Kidney (tissue), 14 donors: ENCODE data around the gene PPP1R12B. TPM values are rescaled to one million over a fixed set of nuclear protein-coding genes. Genes with fewer than 3 reads are reported as not detected.
A peak's percentile ranks its signal among the peaks of the same experiment; 100 is the strongest.
"Not testable (repeated sequence)": the region's sequence is repeated elsewhere in the genome, so short reads cannot be mapped to it uniquely, and the experiment has no call there.

Experiments
- DNase-seq, 5 donors: peaks; one replicate each; pipeline ENCODE4 v3.0.0-alpha.2; 2013 to 2020
- FAIRE-seq: peaks from 2 replicates; lab custom pipeline; 2012; peaks lifted over from hg19 to GRCh38; lab: Jason Lieb, UNC
- H3K27ac ChIP-seq, 2 donors: one replicate each; pipeline ENCODE4 v1.7.0; 2013; ENCODE audit warnings: low read depth in 2 of 2, low read length in 2 of 2, inconsistent platforms in 1 of 2
- H3K27me3 ChIP-seq: one replicate; pipeline ENCODE4 v1.7.1; 2013; ENCODE audit warnings: low read length, inconsistent platforms; ENCODE audit not compliant: control insufficient read depth, insufficient read depth
- H3K36me3 ChIP-seq, 3 donors: one replicate each; pipeline versions ENCODE4 v1.7.0 to v1.7.1; 2013; ENCODE audit warnings: low read length in 3 of 3, control low read depth in 1 of 3, inconsistent platforms in 1 of 3; ENCODE audit not compliant: insufficient read depth in 3 of 3, control insufficient read depth in 2 of 3
- H3K4me1 ChIP-seq, 3 donors: one replicate each; pipeline versions ENCODE4 v1.7.0 to v1.7.1; 2013; ENCODE audit warnings: low read length in 3 of 3, inconsistent platforms in 1 of 3, low read depth in 1 of 3; ENCODE audit not compliant: control insufficient read depth in 2 of 3, insufficient read depth in 2 of 3
- H3K4me3 ChIP-seq, 3 donors: one replicate each; pipeline versions ENCODE4 v1.7.0 to v1.8.1; 2013; ENCODE audit warnings: low read length in 3 of 3, control low read depth in 1 of 3, inconsistent platforms in 1 of 3
- H3K9ac ChIP-seq, 3 donors: one replicate each; pipeline versions ENCODE4 v1.7.0 to v1.7.1; 2013; ENCODE audit warnings: low read length in 3 of 3, control low read depth in 1 of 3, inconsistent platforms in 1 of 3
- H3K9me3 ChIP-seq, 3 donors: one replicate each; pipeline versions ENCODE4 v1.7.0 to v1.7.1; 2013; ENCODE audit warnings: low read length in 3 of 3, control low read depth in 1 of 3, inconsistent platforms in 1 of 3; ENCODE audit not compliant: control insufficient read depth in 2 of 3, insufficient read depth in 1 of 3
- CTCF ChIP-seq: IDR thresholded peaks from 3 replicates; pipeline ENCODE4 v1.5.1; 2012; ENCODE audit warnings: mild to moderate bottlenecking, moderate library complexity, borderline replicate concordance; ENCODE audit not compliant: insufficient read depth; ENCODE audit errors: extremely low read depth
- intact Hi-C: fragments of 100-400 bp; cut with DNase I; formaldehyde crosslinking; loops from one replicate; pipeline ENCODE4 v1.11.1; 2022
- polyA plus RNA-seq: library from polyadenylated mRNA; stranded (reverse); fragments of 350-450 nt; fragmentation: Illumina TruSeq; extraction: RNeasy Lipid Tissue Mini Kit (QIAGEN cat#74804); gene quantifications from one replicate; pipeline ENCODE4 v1.2.3, GENCODE V29; 2014; ENCODE audit warnings: low read depth, low replicate concordance; ENCODE audit not compliant: insufficient read depth
- total RNA-seq: library from RNA; stranded (reverse); fragmentation: NEBNext Ultra II Directional; extraction: Animal tissue kit (Norgen Biotek cat#: 25700); gene quantifications from one replicate; pipeline ENCODE4 v1.2.1, GENCODE V29; 2021
- donor health status: control.
- donor health status: control.
- donor health status: control.
- donor health status: control.
- donor health status: control.
- donor health status: DM: yes; HTN: yes; CAD: no.
- donor health status: Normal renal cell carcinoma (clear cell type).

Gene PPP1R12B
- total and polyA plus RNA-seq, 2 donors from 2014 or later, result 5.7 to 40.0 TPM

GRCh38 chr1:202638019-202638700, 289.7 kb downstream of the PPP1R12B start:
- no peak overlapping the region for H3K4me3 ChIP-seq
- H3K9ac ChIP-seq, result no peak overlapping the region
- intact Hi-C loops, result no loop called here
- no peak for TF ChIP-seq CTCF
- H3K4me1 ChIP-seq, result peaks cover 0 to 6% (median 0%) of the 10 kb centered on the region in 3 donors
- FAIRE-seq (no peak), DNase-seq (peak in 1 of 5 donors; percentile 33)
- H3K36me3 ChIP-seq, result no peaks in the 10 kb centered on the region
- H3K27me3 ChIP-seq, result no peaks in the 10 kb centered on the region
- no peak overlapping the region for H3K27ac ChIP-seq
- no peaks in the 10 kb centered on the region for H3K9me3 ChIP-seq

- H3K9me3 ChIP-seq, H3K4me1 ChIP-seq, H3K27ac ChIP-seq, intact Hi-C loops, H3K27me3 ChIP-seq, H3K9ac ChIP-seq, FAIRE-seq, H3K4me3 ChIP-seq, H3K36me3 ChIP-seq, DNase-seq: not testable (repeated sequence)
These were observed 290.3 kb downstream of the PPP1R12B start for GRCh38 chr1:202638701-202639305.

GRCh38 chr1:202639500-202639899, 291.0 kb downstream of the PPP1R12B start:
- DNase-seq (no peak), FAIRE-seq (no peak)
- H3K9me3 ChIP-seq, result no peaks in the 10 kb centered on the region
- no peaks in the 10 kb centered on the region for H3K27me3 ChIP-seq
- TF ChIP-seq CTCF, result no peak
- no peak overlapping the region for H3K4me3 ChIP-seq
- H3K27ac ChIP-seq, result no peak overlapping the region
- no peaks in the 10 kb centered on the region for H3K36me3 ChIP-seq
- intact Hi-C loops, result no loop called here
- H3K9ac ChIP-seq, result no peak overlapping the region
- H3K4me1 ChIP-seq, result peaks cover 0 to 9% (median 0%) of the 10 kb centered on the region in 3 donors

GRCh38 chr1:202642212-202642611, 293.7 kb downstream of the PPP1R12B start:
- Histone ChIP-seq H3K4me1 (peaks cover 0 to 9% (median 0%) of the 10 kb centered on the region in 3 donors), H3K36me3 (no peaks in the 10 kb centered on the region), H3K27ac (no peak overlapping the region), H3K9me3 (no peaks in the 10 kb centered on the region), H3K4me3 (no peak overlapping the region), H3K9ac (no peak overlapping the region), H3K27me3 (no peaks in the 10 kb centered on the region)
- DNase-seq (no peak), FAIRE-seq (no peak)
- no peak for TF ChIP-seq CTCF
- intact Hi-C loops, result no loop called here
